ENCODE measurements around the gene FNDC3B. TPM values are rescaled to one million over a fixed set of nuclear protein-coding genes. Genes with fewer than 3 reads are reported as not detected.

The FNDC3B gene
- total RNA-seq, 4 donors from 2014 or later, result 114 to 217 (median 164) TPM

- TF ChIP-seq, protein P1, sequence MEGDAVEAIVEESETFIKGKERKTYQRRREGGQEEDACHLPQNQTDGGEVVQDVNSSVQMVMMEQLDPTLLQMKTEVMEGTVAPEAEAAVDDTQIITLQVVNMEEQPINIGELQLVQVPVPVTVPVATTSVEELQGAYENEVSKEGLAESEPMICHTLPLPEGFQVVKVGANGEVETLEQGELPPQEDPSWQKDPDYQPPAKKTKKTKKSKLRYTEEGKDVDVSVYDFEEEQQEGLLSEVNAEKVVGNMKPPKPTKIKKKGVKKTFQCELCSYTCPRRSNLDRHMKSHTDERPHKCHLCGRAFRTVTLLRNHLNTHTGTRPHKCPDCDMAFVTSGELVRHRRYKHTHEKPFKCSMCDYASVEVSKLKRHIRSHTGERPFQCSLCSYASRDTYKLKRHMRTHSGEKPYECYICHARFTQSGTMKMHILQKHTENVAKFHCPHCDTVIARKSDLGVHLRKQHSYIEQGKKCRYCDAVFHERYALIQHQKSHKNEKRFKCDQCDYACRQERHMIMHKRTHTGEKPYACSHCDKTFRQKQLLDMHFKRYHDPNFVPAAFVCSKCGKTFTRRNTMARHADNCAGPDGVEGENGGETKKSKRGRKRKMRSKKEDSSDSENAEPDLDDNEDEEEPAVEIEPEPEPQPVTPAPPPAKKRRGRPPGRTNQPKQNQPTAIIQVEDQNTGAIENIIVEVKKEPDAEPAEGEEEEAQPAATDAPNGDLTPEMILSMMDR (IDR thresholded peaks at IDR 0.05), result no peak
- DNase-seq (ENCODE audit: low spot score), result no peak
- ATAC-seq (ENCODE audit: low FRiP score), result no peak
These were observed 156.0 kb downstream of the FNDC3B start for GRCh38 chr3:172195407-172195754.

- ATAC-seq (ENCODE audit: low FRiP score), result no peak
- TF ChIP-seq, protein P1 (IDR thresholded peaks at IDR 0.05), result no peak
- no peak for DNase-seq (ENCODE audit: low spot score)
These were observed 158.0 kb downstream of the FNDC3B start for GRCh38 chr3:172197344-172197743.

DNA sequence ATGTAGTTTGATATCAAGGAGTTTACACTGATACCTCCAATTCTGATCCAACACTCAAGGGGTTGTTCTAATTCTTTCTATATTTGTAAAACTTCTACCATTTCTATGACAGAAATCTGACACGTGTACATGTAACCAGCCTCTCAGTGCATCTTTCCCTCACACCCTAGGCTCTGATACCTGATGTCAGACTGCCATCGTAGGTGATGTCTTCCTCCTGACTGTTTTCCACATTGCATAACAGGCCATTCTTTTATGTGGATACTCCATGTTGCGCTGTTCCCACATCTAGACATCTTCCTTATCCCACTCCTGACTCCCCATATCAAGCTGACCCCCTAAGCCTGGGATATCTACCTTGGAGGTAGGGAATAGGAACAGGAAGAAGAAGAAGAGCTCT is 159.1 kb downstream of the FNDC3B start:
- no peak for ATAC-seq (ENCODE audit: low FRiP score)
- TF ChIP-seq, protein P1 (IDR thresholded peaks at IDR 0.05), result no peak
- no peak for DNase-seq (ENCODE audit: low spot score)

DNA sequence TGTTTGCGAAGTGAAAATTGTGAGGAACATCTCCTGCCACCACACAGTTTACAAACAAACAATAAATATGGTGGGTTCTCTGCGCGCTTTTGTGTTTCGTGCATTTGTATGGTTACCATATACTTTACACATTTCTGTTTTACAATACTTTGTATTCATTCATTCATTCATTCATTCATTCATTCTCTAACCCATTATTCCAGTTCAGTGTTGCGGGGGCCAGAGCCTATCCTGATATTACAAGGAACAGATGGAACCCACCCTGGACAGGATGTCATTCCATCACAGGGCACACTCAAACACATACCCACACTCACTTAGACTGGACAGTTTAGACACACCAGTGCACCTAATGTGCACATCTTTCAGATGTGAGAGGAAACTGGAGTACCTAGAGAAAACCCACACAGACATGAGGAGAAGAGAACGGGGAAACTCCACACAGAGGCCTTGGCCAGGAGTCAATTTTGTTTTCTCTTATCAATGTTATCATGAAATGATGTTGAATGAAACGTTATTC is 160.5 kb downstream of the FNDC3B start:
- DNase-seq (ENCODE audit: low spot score) (no peak), ATAC-seq (ENCODE audit: low FRiP score) (no peak)
- TF ChIP-seq, protein P1 (IDR thresholded peaks at IDR 0.05), result no peak

- DNase-seq (ENCODE audit: low spot score), result peak; percentile 51
- TF ChIP-seq, protein P1 (IDR thresholded peaks at IDR 0.05), result no peak
- ATAC-seq (ENCODE audit: low FRiP score), result peak; percentile 85
These were observed 161.9 kb downstream of the FNDC3B start for GRCh38 chr3:172201136-172201869.

DNA sequence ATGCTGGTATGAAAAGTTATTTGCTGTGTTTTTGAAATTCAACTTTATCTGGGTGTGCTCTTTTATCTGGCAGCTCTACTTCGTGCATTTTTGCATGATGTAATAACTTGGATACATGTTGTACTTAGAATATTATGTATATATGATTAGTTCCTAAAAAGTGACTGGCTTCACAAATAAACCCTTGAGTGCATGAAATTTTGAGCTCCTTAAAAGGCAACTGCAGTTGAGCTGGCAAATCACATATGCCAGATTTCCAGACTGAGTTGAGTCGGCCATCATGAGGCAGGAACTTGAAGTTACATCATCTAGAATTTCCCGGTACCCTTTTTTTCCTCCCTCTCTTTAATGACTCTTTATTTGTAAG is 162.5 kb downstream of the FNDC3B start:
- TF ChIP-seq, protein P1 (IDR thresholded peaks at IDR 0.05), result no peak
- peak; percentile 60 for ATAC-seq (ENCODE audit: low FRiP score)
- no peak for DNase-seq (ENCODE audit: low spot score)

- DNase-seq (ENCODE audit: low spot score) (no peak), ATAC-seq (ENCODE audit: low FRiP score) (no peak)
- TF ChIP-seq, protein P1 (IDR thresholded peaks at IDR 0.05), result no peak
These were observed 163.4 kb downstream of the FNDC3B start for GRCh38 chr3:172202797-172203196.

All from omental fat pad (tissue), 4 donors.